GM12878 (cell line): Measurements from ENCODE around the gene FRYL.

Experiments
- BMI1 ChIP-seq: fragments of 450-650 bp; IDR thresholded peaks from 2 replicates; pipeline ENCODE4 v1.6.1; 2016; ENCODE audit warnings: mild to moderate bottlenecking, moderate library complexity, borderline replicate concordance
- CBX3 ChIP-seq: fragments of 200-600 bp; sonication (generic); IDR thresholded peaks from 2 replicates; pipeline ENCODE4 v1.6.1; 2016; ENCODE audit warnings: low read depth, borderline replicate concordance
- CREM ChIP-seq: IDR thresholded peaks from 2 replicates; pipeline ENCODE4 v1.6.1; 2014; ENCODE audit warnings: antibody characterized with exemption, low read depth
- KDM1A ChIP-seq: fragments of 200-600 bp; sonication (generic); IDR thresholded peaks from 2 replicates; pipeline ENCODE4 v1.6.1; 2016; ENCODE audit warnings: borderline replicate concordance
- MYC ChIP-seq: IDR thresholded peaks from 2 replicates; pipeline ENCODE4 v1.6.1; 2011; ENCODE audit warnings: mild to moderate bottlenecking, low read length, moderate library complexity, inconsistent platforms; ENCODE audit not compliant: insufficient read depth, insufficient replicate concordance, insufficient read length, severe bottlenecking
- POLR2A ChIP-seq: IDR thresholded peaks from 2 replicates; pipeline ENCODE4 v1.6.1; 2011; ENCODE audit warnings: low read depth, mild to moderate bottlenecking, low read length
- RCOR1 ChIP-seq: conservative IDR thresholded peaks from 2 replicates; pipeline ENCODE4 v1.6.1; 2012; ENCODE audit warnings: low read depth, low read length, improper control_type of control experiment
- SP1 ChIP-seq: IDR thresholded peaks from one replicate; pipeline ENCODE4 v1.6.1; 2011; ENCODE audit warnings: low read depth, low read length
- TF ChIP-seq, protein P1 (sequence below), 3 experiments: IDR thresholded peaks in 2 of 3; conservative IDR thresholded peaks in 1 of 3; 2 replicates each; pipeline ENCODE4 v1.5.1; 2011; ENCODE audit warnings: low read depth in 3 of 3, low read length in 3 of 3, mild to moderate bottlenecking in 3 of 3, control low read depth in 2 of 3, moderate library complexity in 2 of 3, inconsistent platforms in 1 of 3, mixed read lengths in 1 of 3; ENCODE audit not compliant: control insufficient read depth in 2 of 3, insufficient read depth in 1 of 3; ENCODE audit errors: extremely low read depth in 1 of 3
- TF ChIP-seq, protein P2 (sequence below): IDR thresholded peaks from 2 replicates; pipeline ENCODE4 v1.6.1; 2012; ENCODE audit warnings: mild to moderate bottlenecking, low read depth, low read length
- TF ChIP-seq, protein P3 (sequence below): IDR thresholded peaks from 2 replicates; pipeline ENCODE4 v1.6.1; 2012; ENCODE audit warnings: low read depth, low read length, improper control_type of control experiment

DNA sequence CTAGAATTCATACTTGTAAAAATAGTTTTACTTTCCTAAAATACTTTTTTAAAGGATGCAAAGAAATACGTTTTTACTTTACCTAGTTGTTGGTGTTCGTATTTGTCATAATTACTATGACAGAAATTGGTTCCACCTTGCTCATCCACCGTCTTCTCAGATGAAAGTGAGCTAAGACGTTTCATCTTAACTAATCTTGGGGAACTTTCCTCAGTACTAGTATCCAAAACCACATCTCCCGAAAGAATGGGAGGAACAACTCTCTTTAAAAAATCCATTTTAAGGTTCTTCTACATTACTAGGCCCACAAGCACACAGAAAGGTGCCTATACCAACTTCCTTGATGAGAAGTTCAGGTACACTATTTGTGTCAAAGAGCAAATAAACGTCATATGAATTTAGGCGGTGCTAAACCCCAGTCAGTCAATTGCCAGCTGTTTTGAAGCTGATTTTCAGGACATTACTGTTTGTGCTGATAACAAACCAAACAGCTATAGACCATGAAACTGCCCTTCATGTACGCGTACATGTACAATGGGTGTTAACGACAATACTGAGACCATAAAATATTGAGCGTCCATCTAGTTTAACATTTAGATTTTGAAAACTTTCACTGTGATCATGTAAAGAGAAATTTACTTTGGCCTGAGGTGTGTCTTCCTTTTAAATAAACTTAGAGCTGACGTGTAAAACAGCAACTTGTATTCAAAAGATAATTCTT lies 99.1 kb downstream of the FRYL start:
- TF ChIP-seq POLR2A (no peak), RCOR1 (no peak), BMI1 (no peak), KDM1A (no peak), MYC (no peak), SP1 (no peak), CREM (no peak), CBX3 (no peak)
- TF ChIP-seq, protein P1, sequence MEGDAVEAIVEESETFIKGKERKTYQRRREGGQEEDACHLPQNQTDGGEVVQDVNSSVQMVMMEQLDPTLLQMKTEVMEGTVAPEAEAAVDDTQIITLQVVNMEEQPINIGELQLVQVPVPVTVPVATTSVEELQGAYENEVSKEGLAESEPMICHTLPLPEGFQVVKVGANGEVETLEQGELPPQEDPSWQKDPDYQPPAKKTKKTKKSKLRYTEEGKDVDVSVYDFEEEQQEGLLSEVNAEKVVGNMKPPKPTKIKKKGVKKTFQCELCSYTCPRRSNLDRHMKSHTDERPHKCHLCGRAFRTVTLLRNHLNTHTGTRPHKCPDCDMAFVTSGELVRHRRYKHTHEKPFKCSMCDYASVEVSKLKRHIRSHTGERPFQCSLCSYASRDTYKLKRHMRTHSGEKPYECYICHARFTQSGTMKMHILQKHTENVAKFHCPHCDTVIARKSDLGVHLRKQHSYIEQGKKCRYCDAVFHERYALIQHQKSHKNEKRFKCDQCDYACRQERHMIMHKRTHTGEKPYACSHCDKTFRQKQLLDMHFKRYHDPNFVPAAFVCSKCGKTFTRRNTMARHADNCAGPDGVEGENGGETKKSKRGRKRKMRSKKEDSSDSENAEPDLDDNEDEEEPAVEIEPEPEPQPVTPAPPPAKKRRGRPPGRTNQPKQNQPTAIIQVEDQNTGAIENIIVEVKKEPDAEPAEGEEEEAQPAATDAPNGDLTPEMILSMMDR (IDR thresholded peaks at IDR 0.05 in 2 of 3, conservative IDR thresholded peaks at IDR 0.05 in 1 of 3; ENCODE audit: control insufficient read depth in 2 of 3, extremely low read depth in 1 of 3, insufficient read depth in 1 of 3, low read depth in 3 of 3, low read length in 3 of 3): no peak
- TF ChIP-seq, protein P2, sequence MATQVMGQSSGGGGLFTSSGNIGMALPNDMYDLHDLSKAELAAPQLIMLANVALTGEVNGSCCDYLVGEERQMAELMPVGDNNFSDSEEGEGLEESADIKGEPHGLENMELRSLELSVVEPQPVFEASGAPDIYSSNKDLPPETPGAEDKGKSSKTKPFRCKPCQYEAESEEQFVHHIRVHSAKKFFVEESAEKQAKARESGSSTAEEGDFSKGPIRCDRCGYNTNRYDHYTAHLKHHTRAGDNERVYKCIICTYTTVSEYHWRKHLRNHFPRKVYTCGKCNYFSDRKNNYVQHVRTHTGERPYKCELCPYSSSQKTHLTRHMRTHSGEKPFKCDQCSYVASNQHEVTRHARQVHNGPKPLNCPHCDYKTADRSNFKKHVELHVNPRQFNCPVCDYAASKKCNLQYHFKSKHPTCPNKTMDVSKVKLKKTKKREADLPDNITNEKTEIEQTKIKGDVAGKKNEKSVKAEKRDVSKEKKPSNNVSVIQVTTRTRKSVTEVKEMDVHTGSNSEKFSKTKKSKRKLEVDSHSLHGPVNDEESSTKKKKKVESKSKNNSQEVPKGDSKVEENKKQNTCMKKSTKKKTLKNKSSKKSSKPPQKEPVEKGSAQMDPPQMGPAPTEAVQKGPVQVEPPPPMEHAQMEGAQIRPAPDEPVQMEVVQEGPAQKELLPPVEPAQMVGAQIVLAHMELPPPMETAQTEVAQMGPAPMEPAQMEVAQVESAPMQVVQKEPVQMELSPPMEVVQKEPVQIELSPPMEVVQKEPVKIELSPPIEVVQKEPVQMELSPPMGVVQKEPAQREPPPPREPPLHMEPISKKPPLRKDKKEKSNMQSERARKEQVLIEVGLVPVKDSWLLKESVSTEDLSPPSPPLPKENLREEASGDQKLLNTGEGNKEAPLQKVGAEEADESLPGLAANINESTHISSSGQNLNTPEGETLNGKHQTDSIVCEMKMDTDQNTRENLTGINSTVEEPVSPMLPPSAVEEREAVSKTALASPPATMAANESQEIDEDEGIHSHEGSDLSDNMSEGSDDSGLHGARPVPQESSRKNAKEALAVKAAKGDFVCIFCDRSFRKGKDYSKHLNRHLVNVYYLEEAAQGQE: no peak
- TF ChIP-seq, protein P3, sequence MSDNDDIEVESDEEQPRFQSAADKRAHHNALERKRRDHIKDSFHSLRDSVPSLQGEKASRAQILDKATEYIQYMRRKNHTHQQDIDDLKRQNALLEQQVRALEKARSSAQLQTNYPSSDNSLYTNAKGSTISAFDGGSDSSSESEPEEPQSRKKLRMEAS: no peak
